HuH-7.5 (cell line): ENCODE results near the gene PIEZO2.

Experiments used
- DNase-seq: peaks from one replicate; pipeline ENCODE4 v3.0.0; 2011; ENCODE audit warnings: low spot score

Gene PIEZO2

GRCh38 chr18:11112286-11112685 lies 37.1 kb downstream of the PIEZO2 start:
- DNase-seq, result no peak

GRCh38 chr18:11110509-11110908 lies 38.9 kb downstream of the PIEZO2 start:
- DNase-seq, result no peak

- DNase-seq, result no peak
Measured at GRCh38 chr18:11108947-11109346, 40.4 kb downstream of the PIEZO2 start.

- no peak for DNase-seq
Measured at GRCh38 chr18:11106894-11107293, 42.5 kb downstream of the PIEZO2 start.

DNA sequence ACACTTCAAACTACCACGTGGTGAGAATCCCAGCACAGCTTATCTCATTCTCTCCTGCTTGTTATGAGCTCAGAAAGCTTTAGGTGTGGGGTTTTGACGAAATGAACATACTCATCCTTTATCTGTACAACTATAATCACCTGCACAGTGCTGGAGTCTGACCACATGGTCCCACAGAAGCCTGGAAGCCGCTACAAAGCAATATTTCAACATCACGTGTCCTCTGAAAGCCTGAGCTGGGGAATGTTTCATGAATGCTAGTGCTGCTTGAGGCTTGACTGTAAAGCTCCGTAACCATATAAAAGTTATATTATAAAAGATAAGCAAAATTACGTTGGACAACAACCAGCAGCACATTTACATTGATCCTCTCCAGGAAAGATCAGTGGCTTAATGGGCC lies 43.9 kb downstream of the PIEZO2 start:
- no peak for DNase-seq

DNA sequence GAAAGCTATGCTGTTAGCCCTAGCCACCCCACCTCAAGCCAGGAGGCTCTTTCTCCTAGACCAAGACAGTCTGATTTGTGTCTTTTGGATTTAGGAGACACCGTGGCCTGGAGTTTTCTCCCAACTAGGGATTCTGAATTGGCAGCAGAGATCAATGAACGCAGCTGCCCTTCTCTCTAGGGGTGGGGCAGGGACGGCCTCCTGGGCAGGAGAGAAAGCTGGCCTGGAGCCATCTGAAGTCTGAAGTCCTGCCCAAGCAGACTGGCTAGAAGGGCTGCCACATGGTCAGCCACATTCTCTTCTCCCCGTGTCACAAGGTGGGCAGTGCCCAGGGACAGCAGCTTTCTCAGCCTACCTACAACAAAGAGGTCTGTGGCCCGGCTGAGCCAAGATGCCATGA lies 45.1 kb downstream of the PIEZO2 start:
- no peak for DNase-seq

GRCh38 chr18:11096839-11097750 lies 52.3 kb downstream of the PIEZO2 start:
- no peak for DNase-seq

DNA sequence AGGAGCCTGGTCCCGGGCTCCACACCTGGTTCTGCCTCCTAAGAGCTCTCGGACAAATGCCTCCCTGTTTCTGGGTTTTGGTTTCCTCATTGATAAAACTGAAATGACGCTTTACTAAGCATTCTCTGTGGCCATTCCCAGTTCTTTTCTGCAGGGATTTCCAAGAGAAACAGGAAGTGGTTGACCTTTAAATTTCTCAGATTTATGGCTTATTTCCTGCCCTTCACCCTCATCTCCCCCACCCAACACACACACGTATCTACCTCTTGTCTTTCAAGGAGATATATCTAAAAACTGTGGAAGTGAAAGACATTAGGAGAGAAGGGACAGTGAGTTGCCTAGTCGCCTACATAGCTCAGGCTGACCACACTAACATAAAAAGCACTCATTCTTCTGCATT lies 53.0 kb downstream of the PIEZO2 start:
- DNase-seq, result no peak

DNA sequence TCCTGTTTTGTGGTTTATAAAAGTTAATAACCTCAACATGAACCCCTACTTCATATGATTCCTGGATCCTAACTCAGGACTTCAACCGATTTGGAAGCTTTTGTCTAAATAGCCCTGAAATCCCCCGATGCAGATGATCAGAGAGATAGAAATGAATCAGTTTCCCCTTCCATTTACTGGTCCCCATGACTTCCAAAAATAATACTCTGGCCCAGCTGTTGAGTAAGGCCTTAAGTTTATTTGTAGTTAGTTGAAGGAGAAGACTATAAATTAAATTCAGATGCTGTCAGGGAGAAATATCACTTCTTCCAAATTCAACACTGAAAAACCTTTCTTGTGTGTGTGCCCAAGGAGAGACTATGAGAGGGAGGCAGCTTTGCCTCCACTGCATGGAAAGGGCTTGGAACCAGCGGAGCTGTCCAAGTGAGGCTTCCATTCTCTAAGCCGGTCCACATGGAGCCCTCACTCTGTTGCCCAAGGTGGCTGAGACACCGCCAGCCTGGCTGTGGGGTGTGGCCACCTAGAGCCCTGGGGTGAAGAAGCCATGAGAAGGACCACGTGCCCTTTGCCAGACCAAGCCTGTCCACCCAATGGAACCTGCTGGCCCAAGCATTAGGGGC lies 53.6 kb downstream of the PIEZO2 start:
- no peak for DNase-seq

- no peak for DNase-seq
Measured at GRCh38 chr18:11095211-11095610, 54.2 kb downstream of the PIEZO2 start.

- no peak for DNase-seq
Measured at GRCh38 chr18:11091746-11092145, 57.6 kb downstream of the PIEZO2 start.

DNA sequence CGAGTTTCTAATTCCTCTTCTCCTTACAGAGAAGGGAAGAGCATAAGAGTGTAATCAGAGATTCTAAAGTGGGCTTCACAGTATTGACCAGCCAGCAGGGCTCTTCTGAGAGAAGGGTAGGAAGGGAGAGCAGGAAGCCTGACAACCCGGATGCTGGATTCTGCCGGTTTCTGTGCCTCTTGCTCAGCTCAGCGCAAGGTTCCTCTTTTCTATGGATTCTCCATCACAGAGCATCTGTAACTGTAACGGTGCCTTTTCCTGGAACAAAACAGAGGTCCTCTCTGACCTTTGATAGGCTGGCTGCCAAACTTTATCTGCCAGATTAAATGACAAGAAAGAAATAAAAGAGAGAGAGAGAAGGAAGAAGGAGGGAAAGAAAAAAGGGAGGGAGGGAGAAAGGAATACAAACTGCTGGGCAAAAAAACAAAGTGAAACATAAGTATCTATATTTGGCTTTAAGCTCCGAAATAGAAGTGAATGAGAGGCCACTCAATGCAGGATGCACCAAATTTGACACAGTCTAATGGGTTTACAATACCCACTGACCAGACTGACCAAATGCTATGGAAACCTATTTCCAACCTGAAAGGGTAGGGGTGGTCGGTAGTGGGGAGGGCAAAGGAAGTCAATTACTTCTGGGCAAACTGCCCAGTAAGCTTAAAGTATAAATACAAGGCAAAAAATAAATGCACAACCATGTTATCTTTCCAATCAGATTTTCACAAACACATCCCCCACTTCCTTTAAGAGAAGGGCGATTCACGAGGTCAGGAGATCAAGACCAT lies 59.2 kb downstream of the PIEZO2 start:
- DNase-seq, result no peak

DNA sequence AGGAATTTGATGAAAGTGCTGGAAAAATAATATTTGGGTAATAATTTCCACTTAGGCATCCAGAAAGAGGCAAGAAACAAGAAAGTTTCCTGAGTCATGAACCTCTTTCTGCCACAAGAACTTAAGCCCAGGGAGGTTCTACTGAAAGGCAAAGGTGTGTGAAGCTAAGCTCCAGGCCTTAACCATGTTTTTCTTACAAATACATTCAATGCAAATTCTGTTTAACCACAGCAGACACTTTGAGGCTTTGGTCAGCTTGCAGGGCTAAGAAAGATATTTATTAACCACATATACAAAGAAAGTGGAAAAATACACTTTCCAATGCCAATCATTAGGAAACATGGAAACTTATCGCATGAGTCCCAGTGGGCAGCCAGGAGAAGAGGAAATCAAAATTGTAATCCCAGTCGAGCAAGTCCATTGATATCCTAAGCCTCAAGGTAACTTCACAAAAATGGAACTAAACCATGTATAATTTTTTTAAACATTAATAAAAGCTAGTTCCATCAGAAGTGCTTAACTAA lies 68.3 kb downstream of the PIEZO2 start:
- no peak for DNase-seq

DNA sequence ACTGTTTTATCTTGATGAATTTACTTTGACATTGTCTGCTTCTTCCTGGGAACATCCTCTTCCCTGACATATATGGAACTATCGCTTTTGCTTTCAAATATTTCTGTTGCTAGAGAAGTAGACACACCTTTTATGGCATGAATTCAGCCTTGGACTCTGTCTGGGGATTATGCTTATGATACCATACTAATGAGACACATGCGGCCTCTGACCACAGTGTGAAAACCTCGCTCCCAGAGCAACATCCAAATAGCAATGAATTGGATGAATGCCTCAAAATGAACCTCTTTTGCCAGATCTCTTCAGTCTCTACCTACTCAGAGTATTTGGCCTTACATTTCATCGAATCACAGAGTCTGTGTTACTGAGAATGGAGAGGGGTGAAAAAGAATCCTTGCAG lies 70.9 kb downstream of the PIEZO2 start:
- no peak for DNase-seq

GRCh38 chr18:11077548-11078187 lies 71.7 kb downstream of the PIEZO2 start:
- DNase-seq, result no peak

DNA sequence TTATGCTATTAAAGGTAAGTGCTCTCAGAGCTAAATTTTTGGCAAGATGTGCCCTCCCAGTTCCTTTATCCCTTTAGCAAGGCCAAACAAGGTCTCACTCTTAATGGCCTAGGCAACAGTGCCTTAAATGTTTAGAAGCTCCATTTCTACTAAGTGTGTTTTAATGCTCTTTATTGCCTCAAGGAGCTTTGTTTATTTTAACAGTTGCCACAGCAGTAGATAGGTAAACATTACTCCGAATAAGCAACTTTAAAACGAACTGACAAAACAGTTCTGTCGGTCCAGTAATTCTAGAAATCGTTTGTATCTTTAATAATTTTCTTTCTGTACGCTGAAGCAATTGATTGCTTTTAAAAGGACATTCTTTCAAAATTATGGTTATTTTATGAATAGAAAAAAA lies 74.5 kb downstream of the PIEZO2 start:
- DNase-seq, result no peak

DNA sequence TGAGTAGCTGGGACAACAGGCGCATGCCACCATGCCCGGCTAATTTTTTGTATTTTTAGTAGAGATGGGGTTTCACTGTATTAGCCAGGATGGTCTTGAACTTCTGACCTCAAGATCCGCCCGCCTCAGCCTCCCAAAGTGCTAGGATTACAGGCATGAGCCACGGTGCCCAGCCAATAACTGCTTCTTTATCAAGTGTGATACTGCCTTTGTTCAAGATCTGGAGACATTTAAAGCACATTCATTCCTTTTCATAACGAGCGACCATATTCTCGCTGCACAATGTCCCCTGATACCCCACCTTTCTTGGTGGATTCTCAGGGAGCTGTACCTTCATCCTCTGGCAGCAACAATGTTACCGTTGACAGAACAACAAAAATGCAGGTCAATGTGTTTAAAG lies 75.4 kb downstream of the PIEZO2 start:
- no peak for DNase-seq

- DNase-seq, result no peak
Measured at GRCh38 chr18:11072632-11073031, 76.7 kb downstream of the PIEZO2 start.

DNA sequence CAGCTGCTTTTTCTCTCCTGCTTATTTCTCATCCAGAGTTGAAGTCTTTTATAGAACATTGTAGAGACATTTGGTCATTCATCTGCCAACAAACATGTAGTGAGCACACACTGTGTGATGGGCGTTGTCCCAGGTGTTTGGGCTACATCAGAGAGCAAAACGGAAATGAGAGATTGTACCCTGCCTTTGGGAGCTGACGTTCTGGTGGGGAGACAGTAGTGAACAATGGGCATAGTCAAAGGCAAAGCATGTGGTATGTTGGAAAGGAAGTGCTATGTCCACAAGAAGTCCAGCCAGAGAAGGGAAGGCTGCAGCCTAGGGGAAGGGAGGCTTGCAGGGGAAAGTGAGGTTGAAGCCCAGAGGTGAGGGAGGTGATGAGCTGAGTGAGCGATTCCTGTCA lies 78.1 kb downstream of the PIEZO2 start:
- DNase-seq, result no peak

- no peak for DNase-seq
Measured at GRCh38 chr18:11070593-11070992, 78.8 kb downstream of the PIEZO2 start.

GRCh38 chr18:11066038-11066437 lies 83.3 kb downstream of the PIEZO2 start:
- no peak for DNase-seq
